SK-N-SH (cell line): ENCODE results near the gene ADAMTS3. TPM values are rescaled to one million over a fixed set of nuclear protein-coding genes. Genes with fewer than 3 reads are reported as not detected.

Experiments
- CTCF ChIA-PET: fragments of 300-600, 350-600 bp; formaldehyde crosslinking; extraction: SDS; loops from one replicate; lab custom pipeline; 2021; lab: Yijun Ruan, JAX
- POLR2A ChIA-PET: fragments of 350-600 bp; sonication (Branson Sonifier 250); formaldehyde crosslinking; extraction: SDS; loops from one replicate; lab custom pipeline; 2020; ENCODE audit warnings: antibody characterized with exemption, inconsistent platforms; lab: Yijun Ruan, JAX
- DNase-seq: peaks from one replicate; pipeline ENCODE4 v3.0.0; 2012
- H2AFZ ChIP-seq: fragments of 200-600 bp; sonication (generic); 2 replicates; pipeline ENCODE4 v1.8.1; 2016; ENCODE audit warnings: antibody characterized with exemption, mild to moderate bottlenecking, low read depth
- H3F3A ChIP-seq: fragments of 200-600 bp; sonication (generic); replicated peaks from 2 replicates; pipeline ENCODE3; 2016; ENCODE audit warnings: antibody characterized with exemption, mild to moderate bottlenecking; ENCODE audit not compliant: insufficient read depth
- H3K27ac ChIP-seq, 2 experiments: fragments of 200-500 bp in 1 of 2; fragments of 200-600 bp in 1 of 2; sonication (Bioruptor generic) in 1 of 2; sonication (generic), shearing (Covaris generic) in 1 of 2; 2 replicates each; pipeline versions ENCODE4 v1.5.1 to v1.6.1; 2014 to 2016; ENCODE audit warnings: low read depth in 2 of 2, inconsistent platforms in 1 of 2, low read length in 1 of 2, mild to moderate bottlenecking in 1 of 2, mixed read lengths in 1 of 2
- H3K27me3 ChIP-seq: fragments of 200-600 bp; sonication (generic), shearing (Covaris generic); 2 replicates; pipeline ENCODE4 v1.6.1; 2016; ENCODE audit warnings: mixed run types; ENCODE audit not compliant: insufficient read depth
- H3K36me3 ChIP-seq, 2 experiments: fragments of 200-500 bp in 1 of 2; fragments of 200-600 bp in 1 of 2; sonication (Bioruptor generic) in 1 of 2; sonication (generic) in 1 of 2; replicated peaks in 1 of 2; 2 replicates each; pipeline versions ENCODE3 to v1.5.1; 2014 to 2016; ENCODE audit warnings: low read length in 1 of 2, mild to moderate bottlenecking in 1 of 2; ENCODE audit not compliant: insufficient read depth in 2 of 2, control insufficient read depth in 1 of 2
- H3K4me1 ChIP-seq, 2 experiments: fragments of 200-500 bp in 1 of 2; fragments of 200-600 bp in 1 of 2; sonication (Bioruptor generic) in 1 of 2; sonication (generic), shearing (Covaris generic) in 1 of 2; 2 replicates each; pipeline versions ENCODE4 v1.5.1 to v1.6.1; 2014 to 2016; ENCODE audit warnings: low read depth in 1 of 2, low read length in 1 of 2, mixed run types in 1 of 2; ENCODE audit not compliant: insufficient read depth in 2 of 2, control insufficient read depth in 1 of 2
- H3K4me2 ChIP-seq: fragments of 200-600 bp; sonication (generic), shearing (Covaris generic); 2 replicates; pipeline ENCODE4 v1.6.1; 2017; ENCODE audit warnings: mixed run types
- H3K4me3 ChIP-seq, 2 experiments: fragments of 200-500 bp in 1 of 2; fragments of 200-600 bp in 1 of 2; sonication (Bioruptor generic) in 1 of 2; sonication (generic), shearing (Covaris generic) in 1 of 2; 2 replicates each; pipeline versions ENCODE4 v1.5.1 to v1.8.1; 2014 to 2016; ENCODE audit warnings: low read depth in 2 of 2, inconsistent platforms in 1 of 2, low read length in 1 of 2, mild to moderate bottlenecking in 1 of 2, mixed read lengths in 1 of 2, moderate library complexity in 1 of 2
- H3K79me2 ChIP-seq: fragments of 200-600 bp; sonication (generic); 2 replicates; pipeline ENCODE4 v1.8.1; 2017; ENCODE audit warnings: mild to moderate bottlenecking; ENCODE audit not compliant: insufficient read depth
- H3K9ac ChIP-seq: fragments of 200-600 bp; sonication (generic); 2 replicates; pipeline ENCODE4 v1.6.1; 2017; ENCODE audit warnings: mixed run types
- H3K9me2 ChIP-seq: fragments of 200-600 bp; sonication (generic); 2 replicates; pipeline ENCODE4 v1.6.1; 2017; ENCODE audit warnings: mixed run types
- H3K9me3 ChIP-seq: fragments of 200-600 bp; sonication (generic); 2 replicates; pipeline ENCODE4 v1.6.1; 2017; ENCODE audit warnings: mixed run types, mild to moderate bottlenecking, moderate library complexity
- H4K20me1 ChIP-seq: fragments of 200-600 bp; sonication (generic); 2 replicates; pipeline ENCODE4 v1.6.1; 2017; ENCODE audit warnings: mild to moderate bottlenecking, mixed run types; ENCODE audit not compliant: insufficient read depth
- CHD2 ChIP-seq: fragments of 150-350 bp; IDR thresholded peaks from 2 replicates; pipeline ENCODE4 v1.6.1; 2018; ENCODE audit warnings: low read length; ENCODE audit not compliant: partially characterized antibody
- EP300 ChIP-seq, 2 experiments: IDR thresholded peaks; 2 replicates each; pipeline versions ENCODE4 v1.4.0 to v1.6.1; 2012; ENCODE audit warnings: borderline replicate concordance in 1 of 2, low read depth in 1 of 2, low read length in 1 of 2
- FOSL2 ChIP-seq: IDR thresholded peaks from 2 replicates; pipeline ENCODE4 v1.4.0; 2012; ENCODE audit warnings: low read depth, mild to moderate bottlenecking, moderate library complexity, borderline replicate concordance
- FOXJ3 ChIP-seq: sonication (generic); formaldehyde crosslinking; IDR thresholded peaks from 2 replicates; pipeline ENCODE4 v1.5.1; 2020; ENCODE audit warnings: mild to moderate bottlenecking, missing genetic modification reagents
- FOXM1 ChIP-seq: IDR thresholded peaks from 2 replicates; pipeline ENCODE4 v1.4.0; 2012; ENCODE audit warnings: low read depth, mild to moderate bottlenecking
- GATA2 ChIP-seq: sonication (generic); formaldehyde crosslinking; IDR thresholded peaks from 2 replicates; pipeline ENCODE4 v1.5.0; 2020; ENCODE audit warnings: mild to moderate bottlenecking, missing genetic modification reagents
- JUND ChIP-seq: IDR thresholded peaks from 2 replicates; pipeline ENCODE4 v1.4.0; 2012
- MEF2A ChIP-seq: IDR thresholded peaks from 2 replicates; pipeline ENCODE4 v1.4.0; 2012; ENCODE audit warnings: low read depth, borderline replicate concordance
- MXI1 ChIP-seq: IDR thresholded peaks from 2 replicates; pipeline ENCODE4 v1.6.1; 2012; ENCODE audit warnings: mild to moderate bottlenecking, low read depth, low read length, improper control_type of control experiment
- NFIC ChIP-seq: IDR thresholded peaks from 2 replicates; pipeline ENCODE4 v1.4.0; 2012; ENCODE audit warnings: borderline replicate concordance
- PBX3 ChIP-seq: IDR thresholded peaks from 2 replicates; pipeline ENCODE4; 2012
- RAD21 ChIP-seq: IDR thresholded peaks from 2 replicates; pipeline ENCODE4 v1.6.1; 2012; ENCODE audit warnings: mild to moderate bottlenecking, low read length
- SIN3A ChIP-seq: IDR thresholded peaks from 2 replicates; pipeline ENCODE4 v1.6.1; 2012; ENCODE audit warnings: low read depth, mild to moderate bottlenecking, low read length, moderate library complexity, borderline replicate concordance
- SMC3 ChIP-seq: IDR thresholded peaks from 2 replicates; pipeline ENCODE4 v1.6.1; 2012; ENCODE audit warnings: low read depth, low read length, improper control_type of control experiment
- TCF12 ChIP-seq: IDR thresholded peaks from 2 replicates; pipeline ENCODE4 v1.4.0; 2012
- TEAD4 ChIP-seq: IDR thresholded peaks from 2 replicates; pipeline ENCODE4 v1.4.0; 2012; ENCODE audit warnings: mild to moderate bottlenecking, borderline replicate concordance; ENCODE audit not compliant: insufficient read depth
- YY1 ChIP-seq: IDR thresholded peaks from 2 replicates; pipeline ENCODE4 v1.4.0; 2012; ENCODE audit warnings: low read depth, mild to moderate bottlenecking
- WGBS: methylation state at CpG from one replicate; pipeline ENCODE4 v1.1.6; 2017; ENCODE audit warnings: low lambda C conversion rate; 5-methylcytosine and 5-hydroxymethylcytosine counted together
- polyA plus RNA-seq, 3 experiments: library from polyadenylated mRNA; depleted of rRNA; stranded (reverse); fragments of >200 nt; gene quantifications; 2 replicates each; pipeline ENCODE4 v1.2.3, GENCODE V29; 2012
- TF ChIP-seq, protein P1 (sequence below): fragments of 150-350 bp; IDR thresholded peaks from 2 replicates; pipeline ENCODE4 v1.6.1; 2017; ENCODE audit warnings: antibody characterized with exemption, low read length, low read depth, borderline replicate concordance

Gene ADAMTS3
- polyA plus RNA-seq, 1 of the 3 experiments (the other 2 are of a cell fraction): 0.99 TPM

- no peak overlapping the region for H3K27ac ChIP-seq
- no peaks in the 10 kb centered on the region for H3K9me3 ChIP-seq
- H4K20me1 ChIP-seq: no peaks in the 10 kb centered on the region
- ChIA-PET POLR2A (no interaction called here), CTCF (interaction anchor here (0.7 to 1.1 kb wide), 3 partner anchors 28 to 102 kb away, joined by 3 to 4 read pairs (median 3); no protein-coding TSS in a partner anchor)
- no peak overlapping the region for H3K4me2 ChIP-seq
- H3K4me3 ChIP-seq: no peak overlapping the region
- H3K27me3 ChIP-seq: no peaks in the 10 kb centered on the region
- WGBS: 84% methylated on average over 2 of the region's 2 CpGs
- H3K9me2 ChIP-seq: no peaks in the 10 kb centered on the region
- no peaks in the 10 kb centered on the region for H3K79me2 ChIP-seq
- no peaks in the 10 kb centered on the region for H3K4me1 ChIP-seq
- H3K9ac ChIP-seq: no peak overlapping the region
- no peak for DNase-seq
- no peak for TF ChIP-seq FOSL2
- no peak for TF ChIP-seq YY1
- TF ChIP-seq CHD2: no peak
- no peak for TF ChIP-seq SIN3A
- no peak for TF ChIP-seq MEF2A
- no peak for TF ChIP-seq RAD21
- no peak for TF ChIP-seq FOXJ3
- no peak for TF ChIP-seq TEAD4
- TF ChIP-seq GATA2 (CRISPR knock-in tag): no peak
- H3K36me3 ChIP-seq: no peaks in the 10 kb centered on the region
- H2AFZ ChIP-seq: 0 out of 2 replicates have a peak overlapping the region, but pooled peaks have one; percentile 14
- no peaks in the 10 kb centered on the region for H3F3A ChIP-seq
These were observed 210.5 kb downstream of the ADAMTS3 start for GRCh38 chr4:72358483-72358882.

GRCh38 chr4:72357908-72358307, 211.1 kb downstream of the ADAMTS3 start:
- no peaks in the 10 kb centered on the region for H3K36me3 ChIP-seq
- no peaks in the 10 kb centered on the region for H3K9me2 ChIP-seq
- H3K79me2 ChIP-seq: no peaks in the 10 kb centered on the region
- H3K4me3 ChIP-seq: no peak overlapping the region
- no peak overlapping the region for H3K27ac ChIP-seq
- no peak overlapping the region for H3K4me2 ChIP-seq
- H3K9me3 ChIP-seq: no peaks in the 10 kb centered on the region
- DNase-seq: no peak
- 0% methylated on average over 1 of the region's 1 CpG for WGBS
- CTCF ChIA-PET: interaction anchor here (1.1 kb wide), 1 partner anchor 102 kb away, joined by 3 read pairs; no protein-coding TSS in a partner anchor
- POLR2A ChIA-PET: no interaction called here
- H3K9ac ChIP-seq: no peak overlapping the region
- H3K4me1 ChIP-seq: no peaks in the 10 kb centered on the region
- H4K20me1 ChIP-seq: no peaks in the 10 kb centered on the region
- TF ChIP-seq YY1: no peak
- peak in 1 of 2 experiments; percentile 91; a peak in 2 of 4 replicates for TF ChIP-seq EP300 (IDR thresholded peaks at IDR 0.05; ENCODE audit: borderline replicate concordance in 1 of 2, low read depth in 1 of 2, low read length in 1 of 2)
- TF ChIP-seq JUND: peak; percentile 61
- TF ChIP-seq TEAD4: peak; percentile 81
- TF ChIP-seq MEF2A: 0 out of 2 replicates have a peak, but pooled peaks have one; percentile 35
- no peak for TF ChIP-seq SMC3
- peak; percentile 81 for TF ChIP-seq NFIC
- TF ChIP-seq TCF12: peak; percentile 88
- 0 out of 2 replicates have a peak, but pooled peaks have one; percentile 2 for TF ChIP-seq FOSL2
- TF ChIP-seq FOXM1: peak; percentile 71; the same call in 1 of the 2 replicates
- TF ChIP-seq, protein P1, sequence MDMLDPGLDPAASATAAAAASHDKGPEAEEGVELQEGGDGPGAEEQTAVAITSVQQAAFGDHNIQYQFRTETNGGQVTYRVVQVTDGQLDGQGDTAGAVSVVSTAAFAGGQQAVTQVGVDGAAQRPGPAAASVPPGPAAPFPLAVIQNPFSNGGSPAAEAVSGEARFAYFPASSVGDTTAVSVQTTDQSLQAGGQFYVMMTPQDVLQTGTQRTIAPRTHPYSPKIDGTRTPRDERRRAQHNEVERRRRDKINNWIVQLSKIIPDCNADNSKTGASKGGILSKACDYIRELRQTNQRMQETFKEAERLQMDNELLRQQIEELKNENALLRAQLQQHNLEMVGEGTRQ: no peak
- peak; percentile 92 for TF ChIP-seq PBX3
- no peak for TF ChIP-seq MXI1
- no peaks in the 10 kb centered on the region for H3F3A ChIP-seq
- no peaks in the 10 kb centered on the region for H3K27me3 ChIP-seq
- no peak overlapping the region for H2AFZ ChIP-seq
